Ovary (tissue), 3 donors: ENCODE data around the gene SLC22A23.

Source experiments
- CTCF ChIP-seq, 3 donors: fragments of 450-650 bp in 2 of 3; fragments of 200-600 bp in 1 of 3; IDR thresholded peaks; one replicate each; pipeline versions ENCODE4 v1.5.1 to v1.8.0; 2016 to 2022; ENCODE audit warnings: antibody characterized with exemption in 3 of 3, mild to moderate bottlenecking in 1 of 3
- EP300 ChIP-seq: sonication (generic); formaldehyde crosslinking; IDR thresholded peaks from one replicate; pipeline ENCODE4 v1.6.1; 2017; ENCODE audit warnings: antibody characterized with exemption
- POLR2A ChIP-seq: fragments of 450-650 bp; IDR thresholded peaks from one replicate; pipeline ENCODE4 v1.6.1; 2017; ENCODE audit warnings: antibody characterized with exemption, mild to moderate bottlenecking, moderate library complexity
- donor health status: DM: no; HTN: no; CAD: no.

DNA sequence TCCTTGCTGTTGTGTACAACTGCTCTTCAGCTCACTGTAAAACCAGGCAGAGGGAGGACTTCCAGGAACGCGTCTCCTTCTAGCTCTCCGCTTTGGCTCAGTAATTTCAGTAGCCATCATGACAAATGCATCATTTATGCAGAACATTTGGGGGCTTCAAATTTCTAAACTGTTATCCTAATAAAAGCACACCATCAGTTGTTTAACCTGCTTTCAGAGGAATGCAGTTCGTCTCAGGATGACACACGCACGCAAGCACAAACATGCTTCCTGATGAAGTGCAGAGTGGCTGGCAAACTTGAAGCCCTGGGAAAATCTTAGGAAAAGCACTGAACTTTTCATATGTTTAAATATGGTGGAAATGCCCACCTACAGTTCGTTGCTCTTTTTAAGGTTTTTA, 24.4 kb downstream of the SLC22A23 start:
- TF ChIP-seq CTCF (IDR thresholded peaks at IDR 0.05) (no peak), POLR2A (no peak), EP300 (no peak)
